ENCODE data around the gene ARV1. TPM values are rescaled to one million over a fixed set of nuclear protein-coding genes. Genes with fewer than 3 reads are reported as not detected.

The ARV1 gene
- total and polyA plus RNA-seq, 10 donors, result 11.8 to 31.6 (median 18.2) TPM

- intact Hi-C loops (cut with DNase I; ENCODE audit: low total_unique reads), result loop anchor here (5.0 kb wide), 1 partner anchor 59 kb away; no protein-coding TSS in a partner anchor
- H3K36me3 ChIP-seq, result peaks cover 0 to 33% (median 0%) of the 10 kb centered on the region in 6 donors
- H3K4me1 ChIP-seq, result peaks cover 23 to 72% (median 45%) of the 10 kb centered on the region in 6 donors
- peak overlapping the region; percentile 73 to 92 (median 84) for H3K27ac ChIP-seq
- DNase-seq, result no peak
- TF ChIP-seq POLR2AphosphoS5 (IDR thresholded peaks at IDR 0.05) (no peak), POLR2A (IDR thresholded peaks at IDR 0.05) (no peak), CTCF (IDR thresholded peaks at IDR 0.05 in 8 of 11, conservative IDR thresholded peaks at IDR 0.05 in 3 of 11) (no peak)
- peak overlapping the region; percentile 78 to 99 (median 94) for H3K4me3 ChIP-seq
- 1 to 5% (median 1%) methylated on average over 25 to 52 of the region's 52 CpGs for WGBS, 5 donors
- no peaks in the 10 kb centered on the region for H3K27me3 ChIP-seq (replicated peaks in 1 of 7)
- no peaks in the 10 kb centered on the region for H3K9me3 ChIP-seq
Measured at GRCh38 chr1:230977761-230978490, 968 bp upstream of the ARV1 start.

- 3 to 8% (median 5%) methylated on average over 12 of the region's 12 CpGs for WGBS, 5 donors
Measured at GRCh38 chr1:230979389-230979716, 459 bp downstream of the ARV1 start.

GRCh38 chr1:230979952-230980351 lies 1.1 kb downstream of the ARV1 start:
- peak overlapping the region in 6 of 8 donors; percentile 90 to 99 (median 94) for H3K4me3 ChIP-seq
- intact Hi-C loops (cut with DNase I; ENCODE audit: low total_unique reads), result loop anchor here (5.0 kb wide), 1 partner anchor 57 kb away; no protein-coding TSS in a partner anchor
- peaks cover 0 to 43% (median 0%) of the 10 kb centered on the region in 6 donors for H3K36me3 ChIP-seq
- WGBS, 5 donors, result 50 to 62% (median 57%) methylated on average over 4 of the region's 4 CpGs
- H3K9me3 ChIP-seq, result no peaks in the 10 kb centered on the region
- H3K4me1 ChIP-seq, result peaks cover 17 to 52% (median 37%) of the 10 kb centered on the region in 6 donors
- no peaks in the 10 kb centered on the region for H3K27me3 ChIP-seq (replicated peaks in 1 of 7)
- TF ChIP-seq CTCF (IDR thresholded peaks at IDR 0.05 in 8 of 11, conservative IDR thresholded peaks at IDR 0.05 in 3 of 11), result no peak
- DNase-seq, result no peak
- H3K27ac ChIP-seq, result peak overlapping the region in 5 of 8 donors; percentile 83 to 92 (median 89)

More at GRCh38 chr1:230979389-230979716, 459 bp downstream of the ARV1 start:
- TF ChIP-seq CTCF (IDR thresholded peaks at IDR 0.05 in 8 of 11, conservative IDR thresholded peaks at IDR 0.05 in 3 of 11), result no peak
- TF ChIP-seq POLR2AphosphoS5 (IDR thresholded peaks at IDR 0.05), result no peak
- no peak for TF ChIP-seq POLR2A (IDR thresholded peaks at IDR 0.05)
- no peak for DNase-seq
- intact Hi-C loops (cut with DNase I; ENCODE audit: low total_unique reads), result loop anchor here (5.0 kb wide), 1 partner anchor 58 kb away; no protein-coding TSS in a partner anchor
- Histone ChIP-seq H3K27me3 (replicated peaks in 1 of 7) (no peaks in the 10 kb centered on the region), H3K4me3 (peak overlapping the region; percentile 78 to 99 (median 94)), H3K36me3 (peaks cover 0 to 43% (median 0%) of the 10 kb centered on the region in 6 donors), H3K4me1 (peaks cover 17 to 58% (median 37%) of the 10 kb centered on the region in 6 donors), H3K27ac (peak overlapping the region; percentile 61 to 92 (median 84)), H3K9me3 (no peaks in the 10 kb centered on the region)

- WGBS, 5 donors, result 68 to 94% (median 85%) methylated on average over 4 of the region's 4 CpGs
Measured at GRCh38 chr1:230982696-230983095, 3.8 kb downstream of the ARV1 start.

More at GRCh38 chr1:230982696-230983095, 3.8 kb downstream of the ARV1 start:
- H3K27me3 ChIP-seq (replicated peaks in 1 of 7), result no peaks in the 10 kb centered on the region
- H3K9me3 ChIP-seq, result no peaks in the 10 kb centered on the region
- peaks cover 0 to 53% (median 0%) of the 10 kb centered on the region in 6 donors for H3K36me3 ChIP-seq
- peaks cover 10 to 27% (median 15%) of the 10 kb centered on the region in 6 donors for H3K4me1 ChIP-seq
- no peak overlapping the region for H3K4me3 ChIP-seq
- intact Hi-C loops (cut with DNase I; ENCODE audit: low total_unique reads), result no loop called here
- TF ChIP-seq POLR2A (IDR thresholded peaks at IDR 0.05) (no peak), POLR2AphosphoS5 (IDR thresholded peaks at IDR 0.05) (no peak), CTCF (IDR thresholded peaks at IDR 0.05 in 8 of 11, conservative IDR thresholded peaks at IDR 0.05 in 3 of 11) (no peak)
- no peak for DNase-seq
- H3K27ac ChIP-seq, result no peak overlapping the region
